NT2/D1 (cell line): Measurements from ENCODE around the gene MAN1B1.
"Not testable (repeated sequence)": the region's sequence is repeated elsewhere in the genome, so short reads cannot be mapped to it uniquely, and the experiment has no call there.

Experiments
- DNase-seq: peaks from one replicate; pipeline ENCODE4 v3.0.0-alpha.2; 2011; ENCODE audit warnings: low read depth, low spot score
- H3K27me3 ChIP-seq: 2 replicates; pipeline ENCODE4 v1.6.0; 2011; ENCODE audit warnings: mild to moderate bottlenecking; ENCODE audit not compliant: insufficient read length, insufficient read depth
- H3K36me3 ChIP-seq: 2 replicates; pipeline ENCODE4 v1.6.1; 2011; ENCODE audit warnings: mild to moderate bottlenecking, low read length, mixed read lengths; ENCODE audit not compliant: insufficient read depth, insufficient read length
- H3K4me1 ChIP-seq: 2 replicates; pipeline ENCODE4 v1.5.1; 2011; ENCODE audit not compliant: insufficient read depth, insufficient read length
- H3K4me3 ChIP-seq: 2 replicates; pipeline ENCODE4 v1.5.1; 2011; ENCODE audit warnings: low read depth; ENCODE audit not compliant: insufficient read length
- H3K9ac ChIP-seq: 2 replicates; pipeline ENCODE4 v1.6.0; 2011; ENCODE audit warnings: low read depth; ENCODE audit not compliant: insufficient read length
- H3K9me3 ChIP-seq: 2 replicates; pipeline ENCODE4 v1.5.1; 2011; ENCODE audit warnings: mild to moderate bottlenecking, low read length; ENCODE audit not compliant: insufficient read depth
- SUZ12 ChIP-seq: IDR thresholded peaks from 2 replicates; pipeline ENCODE4 v1.6.1; 2011; ENCODE audit not compliant: insufficient read length, insufficient read depth; ENCODE audit errors: extremely low read depth
- YY1 ChIP-seq: IDR thresholded peaks from 2 replicates; pipeline ENCODE4 v1.6.1; 2011; ENCODE audit not compliant: insufficient read length, insufficient read depth
- ZNF274 ChIP-seq: IDR thresholded peaks from 2 replicates; pipeline ENCODE4 v1.6.1; 2011; ENCODE audit warnings: mild to moderate bottlenecking, low read depth, low read length

MAN1B1 gene

GRCh38 chr9:137054932-137055384 lies 31.8 kb upstream of the MAN1B1 start:
- Histone ChIP-seq H3K9ac (peak overlapping the region; percentile 76), H3K4me3 (no peak overlapping the region), H3K36me3 (no peaks in the 10 kb centered on the region), H3K9me3 (no peaks in the 10 kb centered on the region), H3K4me1 (peaks cover 23% of the 10 kb centered on the region), H3K27me3 (peaks cover 57% of the 10 kb centered on the region)
- no peak for DNase-seq
- TF ChIP-seq ZNF274 = no peak
- no peak for TF ChIP-seq YY1
- TF ChIP-seq SUZ12 = no peak

- Histone ChIP-seq H3K36me3 (no peaks in the 10 kb centered on the region), H3K9ac (peak overlapping the region; percentile 23), H3K4me1 (peaks cover 19% of the 10 kb centered on the region), H3K27me3 (peaks cover 50% of the 10 kb centered on the region), H3K9me3 (no peaks in the 10 kb centered on the region), H3K4me3 (no peak overlapping the region)
- TF ChIP-seq YY1 = no peak
- TF ChIP-seq SUZ12 = no peak
- no peak for TF ChIP-seq ZNF274
- no peak for DNase-seq
Measured at GRCh38 chr9:137055385-137056364, 31.1 kb upstream of the MAN1B1 start.

GRCh38 chr9:137056739-137057415 lies 29.9 kb upstream of the MAN1B1 start:
- H3K9me3 ChIP-seq = no peaks in the 10 kb centered on the region
- H3K4me1 ChIP-seq = peaks cover 19% of the 10 kb centered on the region
- H3K27me3 ChIP-seq = peaks cover 38% of the 10 kb centered on the region
- DNase-seq = no peak
- peak overlapping the region; percentile 24 for H3K9ac ChIP-seq
- H3K4me3 ChIP-seq = no peak overlapping the region
- no peaks in the 10 kb centered on the region for H3K36me3 ChIP-seq
- TF ChIP-seq ZNF274 = no peak
- no peak for TF ChIP-seq YY1
- no peak for TF ChIP-seq SUZ12

- no peak for DNase-seq
- peaks cover 19% of the 10 kb centered on the region for H3K4me1 ChIP-seq
- no peaks in the 10 kb centered on the region for H3K36me3 ChIP-seq
- H3K9me3 ChIP-seq = no peaks in the 10 kb centered on the region
- TF ChIP-seq YY1 (no peak), SUZ12 (no peak), ZNF274 (no peak)
- H3K9ac ChIP-seq = no peak overlapping the region
- H3K27me3 ChIP-seq = peaks cover 31% of the 10 kb centered on the region
- no peak overlapping the region for H3K4me3 ChIP-seq
Measured at GRCh38 chr9:137057545-137057944, 29.2 kb upstream of the MAN1B1 start.

DNA sequence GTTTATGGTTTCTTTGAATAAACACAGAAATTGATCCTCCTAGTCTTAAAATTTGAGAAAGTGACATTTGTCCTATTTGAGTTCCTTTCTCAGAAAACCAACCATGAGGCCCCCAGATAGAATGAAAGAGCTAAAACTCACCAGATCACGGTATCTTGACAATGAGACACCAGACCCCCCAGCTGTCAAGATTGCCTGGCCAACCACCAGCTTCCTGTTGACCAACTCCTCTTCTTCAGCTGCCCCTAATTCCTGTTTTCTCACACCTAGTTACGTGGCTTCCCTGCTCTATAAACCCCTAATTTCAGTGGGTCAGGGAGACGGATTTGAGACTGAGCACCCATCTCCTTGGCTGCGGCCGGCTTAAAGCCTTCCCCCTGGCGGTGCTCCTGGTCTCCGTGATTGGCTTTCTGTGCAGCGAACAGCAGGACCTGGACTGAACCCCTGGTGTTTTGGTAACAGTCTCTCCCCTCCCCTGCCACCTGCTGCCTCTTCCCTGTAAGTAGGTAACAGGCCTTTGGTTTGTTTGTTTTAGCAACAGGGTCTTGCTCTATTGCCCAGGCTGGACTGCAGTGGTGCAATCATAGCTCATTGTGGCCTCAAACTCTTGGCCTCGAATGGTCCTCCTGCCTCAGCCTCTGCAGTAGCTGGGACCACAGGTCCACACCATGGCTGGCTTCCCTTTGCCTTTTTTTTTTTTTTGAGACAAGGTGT lies 28.1 kb upstream of the MAN1B1 start:
- H3K4me3 ChIP-seq = no peak overlapping the region
- H3K9me3 ChIP-seq = no peaks in the 10 kb centered on the region
- peaks cover 22% of the 10 kb centered on the region for H3K4me1 ChIP-seq
- TF ChIP-seq YY1 = no peak
- TF ChIP-seq ZNF274 = no peak
- no peak for TF ChIP-seq SUZ12
- peaks cover 20% of the 10 kb centered on the region for H3K27me3 ChIP-seq
- no peak for DNase-seq
- peaks cover 5% of the 10 kb centered on the region for H3K36me3 ChIP-seq
- H3K9ac ChIP-seq = no peak overlapping the region

DNA sequence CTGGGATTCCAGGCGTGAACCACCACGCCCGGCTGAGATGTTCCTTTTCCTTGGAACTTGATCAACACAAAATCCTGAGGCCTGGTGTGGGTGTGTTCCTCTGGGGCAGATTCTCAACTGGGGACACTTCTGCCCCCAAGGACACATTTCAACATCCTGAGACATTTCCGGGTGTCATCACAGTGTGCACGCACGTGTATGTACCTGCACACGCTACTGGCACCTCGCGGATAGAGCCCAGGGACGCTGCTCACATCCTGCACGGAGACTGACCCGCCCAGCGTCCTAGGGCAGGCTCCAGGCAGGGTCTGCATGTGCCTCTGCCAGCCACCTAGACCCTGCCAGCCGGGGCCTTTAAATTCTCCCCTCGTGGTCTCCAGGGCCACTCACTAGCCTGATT lies 24.4 kb upstream of the MAN1B1 start:
- peaks cover 9% of the 10 kb centered on the region for H3K4me1 ChIP-seq
- peaks cover 30% of the 10 kb centered on the region for H3K36me3 ChIP-seq
- TF ChIP-seq SUZ12 = no peak
- TF ChIP-seq ZNF274 = no peak
- no peak for TF ChIP-seq YY1
- no peaks in the 10 kb centered on the region for H3K27me3 ChIP-seq
- DNase-seq = no peak
- no peak overlapping the region for H3K9ac ChIP-seq
- no peak overlapping the region for H3K4me3 ChIP-seq
- no peaks in the 10 kb centered on the region for H3K9me3 ChIP-seq

GRCh38 chr9:137062798-137063197 lies 24.0 kb upstream of the MAN1B1 start:
- DNase-seq, H3K4me3 ChIP-seq, H3K4me1 ChIP-seq, H3K27me3 ChIP-seq, H3K9me3 ChIP-seq, H3K9ac ChIP-seq: not testable (repeated sequence)
- peaks cover 30% of the 10 kb centered on the region for H3K36me3 ChIP-seq
